HCT116 (cell line): ENCODE measurements around the gene PLEK2.

ENCODE experiments used
- CTCF ChIP-seq, 3 experiments: fragments of 200-600 bp in 1 of 3; sonication (generic) in 1 of 3; IDR thresholded peaks in 2 of 3; conservative IDR thresholded peaks in 1 of 3; 2 replicates each; pipeline ENCODE4 v1.5.1; 2012 to 2017; ENCODE audit warnings: low read depth in 2 of 3, low read length in 2 of 3, antibody characterized with exemption in 1 of 3, borderline replicate concordance in 1 of 3, control low read depth in 1 of 3, mild to moderate bottlenecking in 1 of 3, mixed read lengths in 1 of 3, mixed run types in 1 of 3, moderate library complexity in 1 of 3; ENCODE audit not compliant: insufficient read depth in 1 of 3
- POLR2A ChIP-seq: IDR thresholded peaks from 2 replicates; pipeline ENCODE4 v1.7.0; 2011; ENCODE audit warnings: borderline replicate concordance; ENCODE audit not compliant: insufficient read depth, insufficient read length; ENCODE audit errors: extremely low read depth
- POLR2AphosphoS5 ChIP-seq: IDR thresholded peaks from 2 replicates; pipeline ENCODE4 v1.6.1; 2011; ENCODE audit warnings: mild to moderate bottlenecking, low read depth, low read length, moderate library complexity

DNA sequence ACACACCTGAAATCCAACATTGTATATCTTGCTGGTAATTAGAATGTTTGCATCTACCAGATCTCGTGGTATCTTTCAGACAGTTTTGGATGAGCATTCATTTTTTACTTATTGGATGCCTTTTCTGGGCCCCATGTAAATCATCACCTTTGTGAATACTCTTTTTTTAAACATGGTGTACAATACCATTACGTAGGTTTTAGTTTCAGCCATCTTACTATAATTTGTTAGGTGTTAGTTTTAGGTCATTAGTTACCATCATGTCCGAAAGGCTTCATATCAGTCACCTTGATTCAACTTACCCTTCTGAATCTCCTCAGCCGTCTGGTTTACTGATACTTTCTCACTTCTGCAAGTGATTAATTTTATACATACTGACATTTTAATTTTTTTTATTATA lies 46.5 kb downstream of the PLEK2 start:
- TF ChIP-seq CTCF (IDR thresholded peaks at IDR 0.05 in 2 of 3, conservative IDR thresholded peaks at IDR 0.05 in 1 of 3; ENCODE audit: borderline replicate concordance in 1 of 3, insufficient read depth in 1 of 3, low read depth in 2 of 3, low read length in 2 of 3) (no peak), POLR2A (no peak), POLR2AphosphoS5 (no peak)
